ENCODE measurements around the gene RIPK4. TPM values are rescaled to one million over a fixed set of nuclear protein-coding genes. Genes with fewer than 3 reads are reported as not detected.

Gene RIPK4
- total RNA-seq, 1 experiment from 2014 or later = 20.1 TPM

DNA sequence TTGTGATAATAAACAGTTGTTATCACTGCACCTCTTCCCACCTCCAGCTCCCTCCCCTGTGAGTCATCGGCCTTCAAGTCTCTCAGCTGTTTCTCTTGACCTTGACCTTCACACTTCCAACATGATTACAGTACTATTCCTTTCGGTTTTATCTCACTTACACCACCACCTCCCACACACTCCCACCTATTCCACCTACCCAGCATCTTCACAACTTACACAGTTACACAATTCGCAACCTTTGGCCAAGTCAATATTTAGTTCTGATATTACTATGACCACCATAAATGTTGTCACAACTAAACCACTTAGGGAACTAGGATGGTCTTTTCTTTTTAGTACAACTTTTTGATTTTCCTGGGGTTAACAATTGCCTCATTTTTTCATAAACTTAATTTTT is 60.2 kb downstream of the RIPK4 start:
- DNase-seq (ENCODE audit: low spot score) = no peak
- no peak for ATAC-seq
- no peak overlapping the region for H3K27ac Mint-ChIP-seq
- POLR2A ChIA-PET = no interaction called here
- no peak overlapping the region for H3K4me3 Mint-ChIP-seq
- peaks cover 7% of the 10 kb centered on the region for H3K27me3 Mint-ChIP-seq (ENCODE audit: low read depth)
- no peaks in the 10 kb centered on the region for H3K36me3 Mint-ChIP-seq
- TF ChIP-seq TEAD1 (CRISPR knock-in tag; IDR thresholded peaks at IDR 0.05) = no peak
- H3K9me3 Mint-ChIP-seq = no peaks in the 10 kb centered on the region
- CTCF ChIA-PET = interaction anchor here (0.9 kb wide), 1 partner anchor 71 kb away, joined by 3 read pairs; no protein-coding TSS in a partner anchor
- H3K4me1 Mint-ChIP-seq = peaks cover 28% of the 10 kb centered on the region

DNA sequence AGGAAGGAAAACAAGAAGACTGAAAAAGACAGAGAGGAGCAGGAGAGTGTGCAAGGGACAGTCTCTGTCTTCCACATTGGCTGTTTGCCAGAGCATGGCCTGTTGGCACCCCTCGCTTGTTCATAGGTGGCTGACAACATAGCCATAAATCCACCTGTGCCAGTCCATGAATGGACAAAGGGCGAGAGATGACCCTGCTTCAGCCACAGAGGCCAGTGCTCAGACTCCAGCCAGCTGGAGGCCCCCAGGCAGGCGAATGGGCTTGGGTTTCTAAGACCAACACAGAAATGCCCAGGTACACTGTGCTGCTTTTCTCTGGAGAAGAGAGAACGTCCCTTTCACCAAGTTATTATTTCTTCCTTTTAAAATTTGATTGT is 60.6 kb downstream of the RIPK4 start:
- no peaks in the 10 kb centered on the region for H3K36me3 Mint-ChIP-seq
- H3K9me3 Mint-ChIP-seq = no peaks in the 10 kb centered on the region
- TF ChIP-seq TCF7 (CRISPR knock-in tag; IDR thresholded peaks at IDR 0.05; ENCODE audit: low read depth) = no peak
- TF ChIP-seq, protein P1, sequence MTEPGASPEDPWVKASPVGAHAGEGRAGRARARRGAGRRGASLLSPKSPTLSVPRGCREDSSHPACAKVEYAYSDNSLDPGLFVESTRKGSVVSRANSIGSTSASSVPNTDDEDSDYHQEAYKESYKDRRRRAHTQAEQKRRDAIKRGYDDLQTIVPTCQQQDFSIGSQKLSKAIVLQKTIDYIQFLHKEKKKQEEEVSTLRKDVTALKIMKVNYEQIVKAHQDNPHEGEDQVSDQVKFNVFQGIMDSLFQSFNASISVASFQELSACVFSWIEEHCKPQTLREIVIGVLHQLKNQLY (CRISPR knock-in tag; IDR thresholded peaks at IDR 0.05) = no peak
- TF ChIP-seq, protein P2, sequence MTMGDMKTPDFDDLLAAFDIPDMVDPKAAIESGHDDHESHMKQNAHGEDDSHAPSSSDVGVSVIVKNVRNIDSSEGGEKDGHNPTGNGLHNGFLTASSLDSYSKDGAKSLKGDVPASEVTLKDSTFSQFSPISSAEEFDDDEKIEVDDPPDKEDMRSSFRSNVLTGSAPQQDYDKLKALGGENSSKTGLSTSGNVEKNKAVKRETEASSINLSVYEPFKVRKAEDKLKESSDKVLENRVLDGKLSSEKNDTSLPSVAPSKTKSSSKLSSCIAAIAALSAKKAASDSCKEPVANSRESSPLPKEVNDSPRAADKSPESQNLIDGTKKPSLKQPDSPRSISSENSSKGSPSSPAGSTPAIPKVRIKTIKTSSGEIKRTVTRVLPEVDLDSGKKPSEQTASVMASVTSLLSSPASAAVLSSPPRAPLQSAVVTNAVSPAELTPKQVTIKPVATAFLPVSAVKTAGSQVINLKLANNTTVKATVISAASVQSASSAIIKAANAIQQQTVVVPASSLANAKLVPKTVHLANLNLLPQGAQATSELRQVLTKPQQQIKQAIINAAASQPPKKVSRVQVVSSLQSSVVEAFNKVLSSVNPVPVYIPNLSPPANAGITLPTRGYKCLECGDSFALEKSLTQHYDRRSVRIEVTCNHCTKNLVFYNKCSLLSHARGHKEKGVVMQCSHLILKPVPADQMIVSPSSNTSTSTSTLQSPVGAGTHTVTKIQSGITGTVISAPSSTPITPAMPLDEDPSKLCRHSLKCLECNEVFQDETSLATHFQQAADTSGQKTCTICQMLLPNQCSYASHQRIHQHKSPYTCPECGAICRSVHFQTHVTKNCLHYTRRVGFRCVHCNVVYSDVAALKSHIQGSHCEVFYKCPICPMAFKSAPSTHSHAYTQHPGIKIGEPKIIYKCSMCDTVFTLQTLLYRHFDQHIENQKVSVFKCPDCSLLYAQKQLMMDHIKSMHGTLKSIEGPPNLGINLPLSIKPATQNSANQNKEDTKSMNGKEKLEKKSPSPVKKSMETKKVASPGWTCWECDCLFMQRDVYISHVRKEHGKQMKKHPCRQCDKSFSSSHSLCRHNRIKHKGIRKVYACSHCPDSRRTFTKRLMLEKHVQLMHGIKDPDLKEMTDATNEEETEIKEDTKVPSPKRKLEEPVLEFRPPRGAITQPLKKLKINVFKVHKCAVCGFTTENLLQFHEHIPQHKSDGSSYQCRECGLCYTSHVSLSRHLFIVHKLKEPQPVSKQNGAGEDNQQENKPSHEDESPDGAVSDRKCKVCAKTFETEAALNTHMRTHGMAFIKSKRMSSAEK (CRISPR knock-in tag; IDR thresholded peaks at IDR 0.05; ENCODE audit: borderline replicate concordance) = no peak
- TF ChIP-seq, protein P3, sequence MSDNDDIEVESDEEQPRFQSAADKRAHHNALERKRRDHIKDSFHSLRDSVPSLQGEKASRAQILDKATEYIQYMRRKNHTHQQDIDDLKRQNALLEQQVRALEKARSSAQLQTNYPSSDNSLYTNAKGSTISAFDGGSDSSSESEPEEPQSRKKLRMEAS (CRISPR knock-in tag; IDR thresholded peaks at IDR 0.05) = no peak
- no peak for TF ChIP-seq GABPB1 (CRISPR knock-in tag; IDR thresholded peaks at IDR 0.05)
- TF ChIP-seq NFE2L1 (CRISPR knock-in tag; IDR thresholded peaks at IDR 0.05) = no peak
- TF ChIP-seq, protein P4, sequence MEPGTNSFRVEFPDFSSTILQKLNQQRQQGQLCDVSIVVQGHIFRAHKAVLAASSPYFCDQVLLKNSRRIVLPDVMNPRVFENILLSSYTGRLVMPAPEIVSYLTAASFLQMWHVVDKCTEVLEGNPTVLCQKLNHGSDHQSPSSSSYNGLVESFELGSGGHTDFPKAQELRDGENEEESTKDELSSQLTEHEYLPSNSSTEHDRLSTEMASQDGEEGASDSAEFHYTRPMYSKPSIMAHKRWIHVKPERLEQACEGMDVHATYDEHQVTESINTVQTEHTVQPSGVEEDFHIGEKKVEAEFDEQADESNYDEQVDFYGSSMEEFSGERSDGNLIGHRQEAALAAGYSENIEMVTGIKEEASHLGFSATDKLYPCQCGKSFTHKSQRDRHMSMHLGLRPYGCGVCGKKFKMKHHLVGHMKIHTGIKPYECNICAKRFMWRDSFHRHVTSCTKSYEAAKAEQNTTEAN (CRISPR knock-in tag; IDR thresholded peaks at IDR 0.05) = no peak
- TF ChIP-seq, protein P5, sequence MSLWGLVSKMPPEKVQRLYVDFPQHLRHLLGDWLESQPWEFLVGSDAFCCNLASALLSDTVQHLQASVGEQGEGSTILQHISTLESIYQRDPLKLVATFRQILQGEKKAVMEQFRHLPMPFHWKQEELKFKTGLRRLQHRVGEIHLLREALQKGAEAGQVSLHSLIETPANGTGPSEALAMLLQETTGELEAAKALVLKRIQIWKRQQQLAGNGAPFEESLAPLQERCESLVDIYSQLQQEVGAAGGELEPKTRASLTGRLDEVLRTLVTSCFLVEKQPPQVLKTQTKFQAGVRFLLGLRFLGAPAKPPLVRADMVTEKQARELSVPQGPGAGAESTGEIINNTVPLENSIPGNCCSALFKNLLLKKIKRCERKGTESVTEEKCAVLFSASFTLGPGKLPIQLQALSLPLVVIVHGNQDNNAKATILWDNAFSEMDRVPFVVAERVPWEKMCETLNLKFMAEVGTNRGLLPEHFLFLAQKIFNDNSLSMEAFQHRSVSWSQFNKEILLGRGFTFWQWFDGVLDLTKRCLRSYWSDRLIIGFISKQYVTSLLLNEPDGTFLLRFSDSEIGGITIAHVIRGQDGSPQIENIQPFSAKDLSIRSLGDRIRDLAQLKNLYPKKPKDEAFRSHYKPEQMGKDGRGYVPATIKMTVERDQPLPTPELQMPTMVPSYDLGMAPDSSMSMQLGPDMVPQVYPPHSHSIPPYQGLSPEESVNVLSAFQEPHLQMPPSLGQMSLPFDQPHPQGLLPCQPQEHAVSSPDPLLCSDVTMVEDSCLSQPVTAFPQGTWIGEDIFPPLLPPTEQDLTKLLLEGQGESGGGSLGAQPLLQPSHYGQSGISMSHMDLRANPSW (CRISPR knock-in tag; conservative IDR thresholded peaks at IDR 0.05; ENCODE audit: low read depth) = no peak
- no peak for TF ChIP-seq ESRRA (CRISPR knock-in tag; IDR thresholded peaks at IDR 0.05; ENCODE audit: borderline replicate concordance)
- no peak for TF ChIP-seq JAZF1 (CRISPR knock-in tag; IDR thresholded peaks at IDR 0.05)
- CTCF ChIA-PET = no interaction called here
- no peak overlapping the region for H3K27ac Mint-ChIP-seq
- POLR2A ChIA-PET = no interaction called here
- DNase-seq (ENCODE audit: low spot score) (no peak), ATAC-seq (no peak)
- H3K27me3 Mint-ChIP-seq (ENCODE audit: low read depth) = peaks cover 6% of the 10 kb centered on the region; the same call in 1 of the 2 replicates
- no peak overlapping the region for H3K4me3 Mint-ChIP-seq
- H3K4me1 Mint-ChIP-seq = peaks cover 26% of the 10 kb centered on the region

DNA sequence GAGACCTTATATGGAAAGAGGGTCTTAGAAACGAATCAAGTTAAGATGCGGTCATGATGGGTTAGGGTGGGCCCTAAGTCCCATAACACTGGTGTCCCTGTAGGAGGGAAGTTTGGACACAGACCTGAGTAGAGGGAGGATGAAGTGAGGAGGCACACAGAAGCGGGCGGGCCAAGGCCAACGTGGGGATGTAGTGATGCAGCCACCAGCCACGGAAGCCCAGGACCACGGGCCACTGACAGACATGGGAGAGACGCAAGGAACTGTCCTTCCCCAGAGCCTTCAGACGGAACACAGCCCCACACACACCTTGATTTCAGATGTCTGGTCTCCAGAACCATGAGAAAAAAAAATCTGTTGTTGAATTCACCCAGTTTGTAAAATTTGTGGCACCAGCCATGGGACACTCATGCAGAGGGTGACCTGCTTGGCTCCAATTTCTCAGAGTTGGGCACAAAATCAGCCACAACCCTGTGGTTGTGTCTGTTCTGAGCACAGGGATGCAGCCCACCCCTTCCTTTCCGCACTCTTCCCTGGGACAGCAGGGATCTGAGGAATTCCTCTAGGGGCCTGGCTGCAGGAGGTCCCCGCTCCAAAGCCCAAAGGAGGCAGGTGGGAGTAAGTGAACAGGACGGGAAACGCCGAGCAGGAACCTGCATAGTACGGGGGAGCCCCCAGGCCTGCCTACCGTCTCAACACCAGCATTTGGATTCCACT is 61.1 kb downstream of the RIPK4 start:
- CTCF ChIA-PET = interaction anchor here (1.1 kb wide), 1 partner anchor 71 kb away, joined by 3 read pairs; no protein-coding TSS in a partner anchor
- 0 out of 2 replicates have a peak overlapping the region, but pooled peaks have one; percentile 26 for H3K27ac Mint-ChIP-seq
- ATAC-seq = no peak
- TF ChIP-seq ZNF396 (CRISPR knock-in tag; IDR thresholded peaks at IDR 0.05; ENCODE audit: borderline replicate concordance) = no peak
- no peak for TF ChIP-seq GRHL2 (CRISPR knock-in tag; IDR thresholded peaks at IDR 0.05; ENCODE audit: insufficient replicate concordance, severe bottlenecking)
- TF ChIP-seq ZBTB21 (CRISPR knock-in tag; IDR thresholded peaks at IDR 0.05; ENCODE audit: borderline replicate concordance) = no peak
- TF ChIP-seq, protein P6, sequence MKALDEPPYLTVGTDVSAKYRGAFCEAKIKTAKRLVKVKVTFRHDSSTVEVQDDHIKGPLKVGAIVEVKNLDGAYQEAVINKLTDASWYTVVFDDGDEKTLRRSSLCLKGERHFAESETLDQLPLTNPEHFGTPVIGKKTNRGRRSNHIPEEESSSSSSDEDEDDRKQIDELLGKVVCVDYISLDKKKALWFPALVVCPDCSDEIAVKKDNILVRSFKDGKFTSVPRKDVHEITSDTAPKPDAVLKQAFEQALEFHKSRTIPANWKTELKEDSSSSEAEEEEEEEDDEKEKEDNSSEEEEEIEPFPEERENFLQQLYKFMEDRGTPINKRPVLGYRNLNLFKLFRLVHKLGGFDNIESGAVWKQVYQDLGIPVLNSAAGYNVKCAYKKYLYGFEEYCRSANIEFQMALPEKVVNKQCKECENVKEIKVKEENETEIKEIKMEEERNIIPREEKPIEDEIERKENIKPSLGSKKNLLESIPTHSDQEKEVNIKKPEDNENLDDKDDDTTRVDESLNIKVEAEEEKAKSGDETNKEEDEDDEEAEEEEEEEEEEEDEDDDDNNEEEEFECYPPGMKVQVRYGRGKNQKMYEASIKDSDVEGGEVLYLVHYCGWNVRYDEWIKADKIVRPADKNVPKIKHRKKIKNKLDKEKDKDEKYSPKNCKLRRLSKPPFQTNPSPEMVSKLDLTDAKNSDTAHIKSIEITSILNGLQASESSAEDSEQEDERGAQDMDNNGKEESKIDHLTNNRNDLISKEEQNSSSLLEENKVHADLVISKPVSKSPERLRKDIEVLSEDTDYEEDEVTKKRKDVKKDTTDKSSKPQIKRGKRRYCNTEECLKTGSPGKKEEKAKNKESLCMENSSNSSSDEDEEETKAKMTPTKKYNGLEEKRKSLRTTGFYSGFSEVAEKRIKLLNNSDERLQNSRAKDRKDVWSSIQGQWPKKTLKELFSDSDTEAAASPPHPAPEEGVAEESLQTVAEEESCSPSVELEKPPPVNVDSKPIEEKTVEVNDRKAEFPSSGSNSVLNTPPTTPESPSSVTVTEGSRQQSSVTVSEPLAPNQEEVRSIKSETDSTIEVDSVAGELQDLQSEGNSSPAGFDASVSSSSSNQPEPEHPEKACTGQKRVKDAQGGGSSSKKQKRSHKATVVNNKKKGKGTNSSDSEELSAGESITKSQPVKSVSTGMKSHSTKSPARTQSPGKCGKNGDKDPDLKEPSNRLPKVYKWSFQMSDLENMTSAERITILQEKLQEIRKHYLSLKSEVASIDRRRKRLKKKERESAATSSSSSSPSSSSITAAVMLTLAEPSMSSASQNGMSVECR (CRISPR knock-in tag; IDR thresholded peaks at IDR 0.05; ENCODE audit: borderline replicate concordance) = no peak
- no peak for TF ChIP-seq KAT7 (CRISPR knock-in tag; IDR thresholded peaks at IDR 0.05; ENCODE audit: borderline replicate concordance)
- TF ChIP-seq ZNF416 (CRISPR knock-in tag; IDR thresholded peaks at IDR 0.05) = no peak

More for the DNA sequence above, 61.1 kb downstream of the RIPK4 start:
- DNase-seq (ENCODE audit: low spot score) = no peak
- H3K9me3 Mint-ChIP-seq = no peaks in the 10 kb centered on the region
- H3K27me3 Mint-ChIP-seq (ENCODE audit: low read depth) = peaks cover under 1% of the 10 kb centered on the region; the same call in 1 of the 2 replicates
- H3K4me1 Mint-ChIP-seq = peaks cover 20% of the 10 kb centered on the region
- POLR2A ChIA-PET = no interaction called here
- H3K36me3 Mint-ChIP-seq = no peaks in the 10 kb centered on the region
- H3K4me3 Mint-ChIP-seq = no peak overlapping the region
